ENCODE measurements around the gene TMOD1. TPM values are rescaled to one million over a fixed set of nuclear protein-coding genes. Genes with fewer than 3 reads are reported as not detected.

Gene TMOD1
- polyA plus RNA-seq, 4 donors: 0.55 to 2.2 (median 1.5) TPM

DNA sequence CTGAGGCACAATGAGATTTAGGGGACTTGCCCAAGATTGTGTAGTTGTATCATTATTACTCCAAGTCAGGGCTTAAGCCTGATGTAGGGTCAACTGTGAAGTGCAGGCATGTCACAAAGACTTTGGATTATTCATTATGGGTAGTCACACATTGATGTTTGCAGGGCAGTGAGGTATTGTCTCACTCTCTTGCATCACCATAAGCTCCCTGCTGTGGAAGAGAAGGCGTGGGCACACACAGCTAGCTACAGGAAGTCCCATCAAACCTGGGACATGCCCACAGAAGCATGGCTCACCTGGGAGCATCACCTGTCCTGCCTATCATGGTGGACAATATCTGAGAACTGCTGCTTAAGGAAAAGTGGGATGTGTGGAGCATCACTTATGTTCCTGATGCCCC, 42.1 kb downstream of the TMOD1 start:
- DNase-seq (ENCODE audit: low read depth in 4 of 4, low spot score in 2 of 4): no peak

DNA sequence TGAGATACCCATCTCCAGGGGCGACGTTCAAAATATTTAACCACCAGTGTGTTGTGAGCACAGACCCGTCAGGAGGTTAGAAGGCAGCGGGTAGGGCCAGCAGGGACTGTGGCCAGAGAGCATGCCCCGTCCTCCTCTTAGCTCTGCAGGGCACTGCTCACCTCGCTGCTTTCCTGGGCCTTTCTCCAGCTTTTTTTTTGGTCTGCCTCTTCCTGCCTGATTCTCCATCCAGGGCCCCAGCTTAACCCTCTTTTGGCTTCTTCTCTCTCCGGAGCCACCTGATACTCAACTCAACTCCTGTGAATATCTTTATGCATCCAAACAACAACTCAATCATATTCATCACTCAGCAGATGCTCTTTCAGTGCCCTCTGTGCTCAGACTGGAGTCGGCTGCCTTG, 44.0 kb downstream of the TMOD1 start:
- DNase-seq (ENCODE audit: low read depth in 4 of 4, low spot score in 2 of 4): no peak

- DNase-seq (ENCODE audit: low read depth in 4 of 4, low spot score in 2 of 4): no peak
Observed at GRCh38 chr9:97547098-97547829, 45.8 kb downstream of the TMOD1 start.

DNA sequence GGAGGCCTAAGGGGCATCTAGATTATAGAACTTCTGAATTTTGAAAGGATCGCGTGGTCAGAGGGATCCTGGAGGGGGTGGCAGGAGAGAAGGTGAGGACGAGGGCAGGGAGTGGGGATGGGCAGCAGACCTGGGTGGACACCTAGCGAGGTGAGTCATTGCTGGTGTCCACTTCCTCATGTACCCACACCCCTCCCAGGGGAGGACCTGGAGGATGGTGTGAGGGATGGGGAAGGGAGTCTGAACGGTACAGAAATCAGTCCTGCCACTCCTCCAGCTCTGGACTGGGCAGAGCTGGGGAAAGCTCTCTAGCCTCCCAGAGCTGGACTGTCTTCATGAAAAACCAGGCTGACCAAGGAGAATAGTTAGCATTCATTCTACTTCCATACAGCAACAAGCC, 46.9 kb downstream of the TMOD1 start:
- no peak for DNase-seq (ENCODE audit: low read depth in 4 of 4, low spot score in 2 of 4)

DNA sequence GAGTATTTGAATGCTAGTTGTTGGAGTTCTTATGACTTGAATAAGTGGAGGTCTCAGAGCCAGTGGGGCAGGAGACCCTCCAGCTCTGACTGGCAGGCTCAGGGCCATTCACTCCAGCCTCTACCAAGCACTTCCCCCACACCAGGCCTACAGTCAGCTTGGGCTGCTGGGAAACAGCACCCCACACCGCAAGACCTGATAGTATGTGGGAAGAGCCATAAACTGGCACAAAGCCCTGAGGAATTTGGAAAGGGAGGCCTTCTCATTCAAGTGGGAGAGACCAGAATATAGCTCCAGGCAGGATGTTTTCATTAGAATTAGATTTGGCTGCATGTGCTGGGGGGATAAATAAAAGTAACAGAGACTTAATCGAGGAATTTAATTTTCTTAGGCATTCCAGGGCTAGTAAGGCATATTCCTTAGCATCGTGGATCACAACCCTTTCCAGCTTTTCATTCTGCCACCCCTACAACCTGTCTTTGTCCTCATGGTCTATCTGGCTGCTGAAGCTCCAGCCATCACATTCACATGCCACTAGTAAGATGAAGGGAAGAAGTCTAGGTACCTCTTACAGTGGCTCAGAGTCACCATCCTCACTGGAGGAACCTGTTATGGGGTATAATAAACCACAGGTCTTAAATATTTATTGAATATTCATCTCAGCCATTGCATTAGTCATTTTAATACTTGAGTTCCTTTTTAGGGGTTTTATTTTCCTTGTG, 47.5 kb downstream of the TMOD1 start:
- no peak for DNase-seq (ENCODE audit: low read depth in 4 of 4, low spot score in 2 of 4)

DNA sequence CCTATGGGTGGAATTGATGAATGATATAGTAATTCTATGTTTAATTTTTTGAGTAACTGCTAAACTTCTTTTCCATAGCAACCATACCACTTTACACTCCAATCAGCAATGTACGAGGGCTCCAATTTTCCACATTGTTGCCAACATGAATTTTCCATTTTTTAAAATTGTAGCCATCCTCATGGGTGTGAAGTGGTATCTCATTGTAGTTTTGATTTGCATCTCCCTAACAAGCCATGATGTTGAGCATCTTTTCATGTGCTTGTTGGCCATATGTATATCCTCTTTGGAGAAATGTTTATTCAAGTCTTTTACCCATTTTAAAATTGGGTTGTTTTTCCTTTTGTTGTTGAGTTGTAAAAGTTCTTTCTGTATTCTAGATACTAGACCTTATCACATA, 48.9 kb downstream of the TMOD1 start:
- no peak for DNase-seq (ENCODE audit: low read depth in 4 of 4, low spot score in 2 of 4)

GRCh38 chr9:97551308-97551707, 49.8 kb downstream of the TMOD1 start:
- DNase-seq (ENCODE audit: low read depth in 4 of 4, low spot score in 2 of 4): no peak

DNA sequence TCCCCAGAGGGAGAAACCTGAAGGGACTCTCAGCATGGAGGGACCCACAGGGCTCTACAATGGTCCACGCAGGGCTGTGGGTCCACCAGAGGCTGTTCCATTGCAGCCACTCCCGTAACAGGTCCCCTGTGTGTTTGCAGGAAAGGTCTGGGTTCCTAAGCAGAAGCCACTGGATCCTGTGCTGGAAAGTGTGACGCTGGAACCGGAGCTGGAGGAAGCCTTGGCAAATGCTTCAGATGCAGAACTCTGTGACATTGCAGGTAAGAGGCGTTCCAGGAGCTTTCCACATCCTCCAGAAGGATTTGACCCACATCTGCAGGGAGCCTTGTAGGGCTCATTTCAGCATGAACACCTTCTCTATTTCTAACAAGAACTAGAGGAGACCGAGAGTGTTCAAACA, 51.7 kb downstream of the TMOD1 start:
- DNase-seq (ENCODE audit: low read depth in 4 of 4, low spot score in 2 of 4): no peak

GRCh38 chr9:97553841-97554240, 52.4 kb downstream of the TMOD1 start:
- DNase-seq (ENCODE audit: low read depth in 4 of 4, low spot score in 2 of 4): no peak

- DNase-seq (ENCODE audit: low read depth in 4 of 4, low spot score in 2 of 4): no peak
Observed at GRCh38 chr9:97554566-97555075, 53.2 kb downstream of the TMOD1 start.

- no peak for DNase-seq (ENCODE audit: low read depth in 4 of 4, low spot score in 2 of 4)
Observed at GRCh38 chr9:97555164-97555563, 53.7 kb downstream of the TMOD1 start.

DNA sequence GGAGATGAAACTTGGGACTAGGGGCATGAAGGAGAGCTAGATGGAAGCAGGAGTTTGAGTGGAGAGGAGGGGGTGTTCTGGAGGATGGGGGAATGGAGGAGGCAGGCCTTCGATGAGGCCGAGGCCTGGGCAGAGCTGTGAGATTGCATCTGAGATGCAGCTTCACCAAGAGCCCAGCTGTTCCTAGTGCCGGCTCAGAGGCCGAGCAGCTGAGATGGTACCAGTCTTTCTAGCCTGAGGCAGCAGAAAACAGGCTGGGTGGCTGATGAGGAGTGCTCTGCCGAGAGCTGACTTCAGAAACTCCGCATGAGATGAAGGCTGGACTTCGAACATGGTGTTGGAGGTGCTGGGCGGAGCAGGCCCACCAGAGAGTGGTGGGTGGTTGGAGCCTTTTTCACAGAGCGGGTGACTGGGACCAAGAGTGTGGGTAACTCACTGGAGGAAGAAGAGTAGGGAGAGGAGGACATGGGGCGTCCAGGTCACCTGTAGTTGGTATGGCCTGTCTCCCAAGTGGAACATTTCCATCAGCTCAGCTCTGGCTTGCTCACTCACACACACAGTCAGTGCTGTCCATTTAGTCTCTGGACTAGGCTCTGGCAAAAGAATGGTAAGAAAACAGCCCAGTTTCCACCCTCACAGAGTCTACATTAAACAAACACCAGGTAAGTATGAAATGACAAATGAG, 54.7 kb downstream of the TMOD1 start:
- no peak for DNase-seq (ENCODE audit: low read depth in 4 of 4, low spot score in 2 of 4)

DNA sequence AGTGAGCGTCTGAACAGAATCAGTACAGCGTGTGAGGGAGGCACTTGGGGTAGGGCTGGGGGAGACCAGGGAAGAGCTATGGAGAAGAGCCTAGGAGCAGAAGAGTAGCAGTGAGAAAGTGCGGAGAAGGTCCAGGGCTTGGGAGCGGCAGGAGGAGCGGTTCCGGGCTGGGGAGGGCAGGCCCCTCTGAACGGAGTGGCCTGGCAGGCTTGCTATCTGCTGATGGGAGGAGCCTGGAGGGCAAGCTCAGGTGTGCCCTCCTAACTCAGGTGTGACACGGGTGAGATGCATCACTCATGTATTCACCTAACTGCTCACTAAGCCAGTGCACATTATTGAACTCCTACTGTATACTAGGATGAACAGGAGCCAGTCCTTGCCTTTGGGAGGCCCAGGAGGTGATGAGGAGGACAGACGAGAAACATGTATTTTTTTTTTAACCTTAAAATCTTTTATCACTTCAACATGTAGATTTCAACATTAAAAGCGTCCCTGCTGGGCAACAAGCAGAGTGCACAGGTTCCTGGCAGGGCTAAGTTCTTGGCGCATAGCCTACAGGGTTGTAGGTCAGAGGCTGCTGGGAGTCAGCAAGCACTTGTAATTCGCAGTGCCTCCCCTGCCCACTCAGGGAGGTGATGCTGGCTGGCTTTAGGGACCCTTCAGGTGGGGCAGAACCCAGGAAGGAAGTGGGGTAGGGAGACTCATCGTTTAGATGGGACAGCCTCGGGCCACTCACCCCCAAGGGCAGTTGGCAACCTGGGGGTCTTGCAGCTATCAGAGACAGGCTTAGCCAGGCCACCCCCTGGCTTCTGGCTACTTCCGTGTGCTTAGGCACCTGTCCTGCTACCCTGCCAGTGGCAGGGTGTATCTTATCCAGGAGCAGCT, 55.5 kb downstream of the TMOD1 start:
- no peak for DNase-seq (ENCODE audit: low read depth in 4 of 4, low spot score in 2 of 4)

GRCh38 chr9:97557606-97558095, 56.2 kb downstream of the TMOD1 start:
- no peak for DNase-seq (ENCODE audit: low read depth in 4 of 4, low spot score in 2 of 4)

DNA sequence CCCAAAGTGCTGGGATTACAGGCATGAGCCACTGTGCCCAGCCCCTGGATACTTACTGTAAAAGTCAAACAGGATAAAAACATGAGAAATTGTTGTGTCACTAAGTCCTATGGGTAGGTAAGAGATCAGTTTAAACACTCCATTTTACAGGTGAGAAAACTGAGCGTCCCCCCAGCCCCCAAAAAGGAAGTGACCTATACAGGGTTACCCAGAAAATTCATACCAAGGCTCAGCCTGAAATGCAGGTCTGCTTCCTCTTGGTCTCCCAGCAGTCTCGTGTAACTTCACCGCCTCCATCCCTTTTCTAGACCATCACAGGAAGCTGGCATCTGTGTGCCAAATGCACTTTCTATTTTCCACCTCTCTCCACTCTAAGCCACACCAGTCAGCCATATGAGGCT, 57.2 kb downstream of the TMOD1 start:
- no peak for DNase-seq (ENCODE audit: low read depth in 4 of 4, low spot score in 2 of 4)

- DNase-seq (ENCODE audit: low read depth in 4 of 4, low spot score in 2 of 4): no peak
Observed at GRCh38 chr9:97559111-97559514, 57.6 kb downstream of the TMOD1 start.

DNA sequence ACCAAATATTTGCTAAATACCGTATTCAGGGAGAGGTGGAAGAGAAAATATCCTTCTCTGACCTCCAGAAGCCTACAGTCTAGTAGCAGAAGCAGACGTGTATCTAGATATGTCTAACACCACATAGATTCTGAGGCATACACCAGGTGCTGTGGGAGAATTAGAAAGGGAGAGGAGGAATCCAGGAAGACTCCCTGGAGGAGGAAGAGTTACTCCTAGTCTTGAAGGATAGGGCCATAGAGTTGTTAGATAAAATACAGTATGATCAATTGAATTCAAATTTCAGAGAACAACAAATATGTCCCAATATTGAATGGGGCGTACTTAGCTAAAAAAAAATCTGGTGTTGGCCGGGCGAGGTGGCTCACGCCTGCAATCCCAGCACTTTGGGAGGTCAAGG, 58.7 kb downstream of the TMOD1 start:
- no peak for DNase-seq (ENCODE audit: low read depth in 4 of 4, low spot score in 2 of 4)

GRCh38 chr9:97560851-97561250, 59.4 kb downstream of the TMOD1 start:
- DNase-seq (ENCODE audit: low read depth in 4 of 4, low spot score in 2 of 4): no peak

DNA sequence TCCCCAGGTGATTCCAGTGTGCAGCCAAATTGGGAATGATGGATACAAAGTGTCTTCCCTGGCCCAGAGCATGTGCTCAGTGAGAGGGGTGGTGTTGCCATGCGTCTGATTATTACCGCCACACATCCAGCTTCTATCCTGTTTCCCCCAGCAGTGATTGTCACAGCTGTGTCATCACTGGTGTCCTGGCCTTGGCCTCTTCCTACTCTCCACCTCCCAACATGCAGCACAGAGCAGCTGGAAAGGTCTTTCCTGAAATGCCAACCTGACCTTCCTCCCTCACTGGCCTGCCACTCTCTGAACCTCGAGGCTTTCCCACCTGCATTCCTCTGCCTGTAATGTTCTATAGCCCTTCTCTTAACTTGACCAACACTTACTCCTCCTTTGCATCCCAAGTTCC, 60.0 kb downstream of the TMOD1 start:
- no peak for DNase-seq (ENCODE audit: low read depth in 4 of 4, low spot score in 2 of 4)

GRCh38 chr9:97562542-97562941, 61.1 kb downstream of the TMOD1 start:
- DNase-seq (ENCODE audit: low read depth in 4 of 4, low spot score in 2 of 4): no peak

Data from left renal cortex interstitium (tissue), 4 donors.